ENCODE measurements around the gene CFHR1.

DNA sequence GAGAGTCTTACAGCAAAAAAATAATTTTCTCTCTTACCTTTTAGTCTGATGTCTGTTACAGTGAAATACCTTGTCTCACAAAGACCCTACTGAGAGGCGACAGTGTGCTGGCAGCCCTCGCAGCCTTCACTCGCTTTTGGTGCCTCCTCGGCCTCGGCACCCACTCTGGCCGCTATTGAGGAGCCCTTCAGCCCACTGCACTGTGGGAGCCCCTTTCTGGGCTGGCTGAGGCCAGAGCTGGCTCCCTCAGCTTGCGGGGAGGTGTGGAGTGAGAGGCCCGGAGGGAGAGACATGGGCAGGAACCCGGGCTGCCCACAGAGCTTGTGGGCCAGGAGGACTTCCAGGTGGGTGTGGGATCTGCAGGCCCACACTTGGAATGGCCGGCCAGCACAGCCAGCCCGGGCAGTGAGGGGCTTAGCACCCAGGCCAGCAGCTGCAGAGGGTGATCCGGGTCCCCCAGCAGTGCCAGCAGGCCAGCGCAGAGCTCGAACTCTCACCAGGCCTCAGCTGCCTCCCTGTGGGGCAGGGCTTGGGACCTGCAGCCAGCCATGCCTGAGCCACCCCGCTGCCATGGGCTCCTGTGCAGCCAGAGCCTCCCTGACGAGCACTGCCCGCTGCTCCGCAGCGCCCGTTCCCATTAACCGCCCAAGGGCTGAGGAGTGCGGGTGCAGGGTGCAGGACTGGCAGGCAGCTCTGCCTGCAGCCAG lies 10.8 kb upstream of the CFHR1 start:
- TF ChIP-seq EZH2 (IDR thresholded peaks at IDR 0.05; ENCODE audit: low read length, unreplicated experiment): no peak
- TF ChIP-seq, protein P1, sequence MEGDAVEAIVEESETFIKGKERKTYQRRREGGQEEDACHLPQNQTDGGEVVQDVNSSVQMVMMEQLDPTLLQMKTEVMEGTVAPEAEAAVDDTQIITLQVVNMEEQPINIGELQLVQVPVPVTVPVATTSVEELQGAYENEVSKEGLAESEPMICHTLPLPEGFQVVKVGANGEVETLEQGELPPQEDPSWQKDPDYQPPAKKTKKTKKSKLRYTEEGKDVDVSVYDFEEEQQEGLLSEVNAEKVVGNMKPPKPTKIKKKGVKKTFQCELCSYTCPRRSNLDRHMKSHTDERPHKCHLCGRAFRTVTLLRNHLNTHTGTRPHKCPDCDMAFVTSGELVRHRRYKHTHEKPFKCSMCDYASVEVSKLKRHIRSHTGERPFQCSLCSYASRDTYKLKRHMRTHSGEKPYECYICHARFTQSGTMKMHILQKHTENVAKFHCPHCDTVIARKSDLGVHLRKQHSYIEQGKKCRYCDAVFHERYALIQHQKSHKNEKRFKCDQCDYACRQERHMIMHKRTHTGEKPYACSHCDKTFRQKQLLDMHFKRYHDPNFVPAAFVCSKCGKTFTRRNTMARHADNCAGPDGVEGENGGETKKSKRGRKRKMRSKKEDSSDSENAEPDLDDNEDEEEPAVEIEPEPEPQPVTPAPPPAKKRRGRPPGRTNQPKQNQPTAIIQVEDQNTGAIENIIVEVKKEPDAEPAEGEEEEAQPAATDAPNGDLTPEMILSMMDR (conservative IDR thresholded peaks at IDR 0.05; ENCODE audit: low read depth, low read length): no peak

Measured in PC-3 (cell line).